Body of pancreas (tissue), 4 donors: ENCODE results near the gene LETM1.

ENCODE experiments used
- CTCF ChIP-seq, 7 experiments: fragments of 450-650 bp in 4 of 7; fragments of 200-600 bp in 3 of 7; sonication (generic) in 3 of 7; IDR thresholded peaks; one replicate each; pipeline ENCODE4 v1.5.1; 2016 to 2019; ENCODE audit warnings: antibody characterized with exemption in 7 of 7
- POLR2A ChIP-seq, 3 donors: fragments of 450-650 bp; IDR thresholded peaks; one replicate each; pipeline ENCODE4 v1.6.1; 2016; ENCODE audit warnings: antibody characterized with exemption in 3 of 3, mild to moderate bottlenecking in 2 of 3

- TF ChIP-seq POLR2A (IDR thresholded peaks at IDR 0.05) (no peak), CTCF (IDR thresholded peaks at IDR 0.05) (no peak)
These were observed 21.7 kb downstream of the LETM1 start for GRCh38 chr4:1834047-1834775.
